ENCODE measurements around the gene CLEC11A.
"Not testable (repeated sequence)": the region's sequence is repeated elsewhere in the genome, so short reads cannot be mapped to it uniquely, and the experiment has no call there.

Gene CLEC11A

DNA sequence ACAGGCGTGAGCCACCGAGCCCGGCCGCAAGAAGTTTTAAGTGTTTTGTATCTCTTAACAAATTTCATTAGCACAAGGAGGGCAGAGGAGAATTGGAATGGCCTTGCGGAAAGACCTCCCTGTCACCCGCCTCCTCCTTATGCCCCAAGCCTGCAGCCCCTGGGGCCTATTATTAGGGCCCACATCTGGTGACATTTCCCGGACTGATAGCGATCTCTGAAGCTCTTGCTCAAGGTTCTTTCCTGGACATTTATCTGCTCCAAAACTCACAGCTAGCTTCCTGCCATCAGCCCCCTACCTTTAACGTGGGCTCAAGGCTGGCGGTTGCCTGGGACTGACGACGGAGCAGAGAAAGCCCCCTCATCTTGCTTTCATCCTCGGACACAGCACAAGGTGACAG, 40.4 kb downstream of the CLEC11A start:
- DNase-seq = not testable (repeated sequence)

DNA sequence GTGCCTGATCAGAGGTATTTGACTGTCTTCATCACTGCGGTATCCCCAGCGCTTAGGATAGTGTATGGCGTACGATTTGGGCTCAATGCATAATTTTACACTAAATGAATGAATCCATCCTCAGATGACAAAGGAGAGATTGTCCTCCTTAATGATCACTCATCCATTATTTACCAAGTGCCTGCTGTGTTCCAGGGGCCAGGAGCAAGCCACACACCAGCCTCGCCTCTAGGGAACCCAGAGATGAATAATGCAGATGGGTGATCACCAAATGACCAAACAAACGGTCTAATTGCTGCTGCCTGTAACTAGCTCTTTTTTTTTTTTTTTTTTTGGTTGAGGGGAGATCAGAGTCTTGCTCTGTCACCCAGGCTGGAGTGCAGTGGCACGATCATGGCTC, 41.2 kb downstream of the CLEC11A start:
- DNase-seq = no peak

DNA sequence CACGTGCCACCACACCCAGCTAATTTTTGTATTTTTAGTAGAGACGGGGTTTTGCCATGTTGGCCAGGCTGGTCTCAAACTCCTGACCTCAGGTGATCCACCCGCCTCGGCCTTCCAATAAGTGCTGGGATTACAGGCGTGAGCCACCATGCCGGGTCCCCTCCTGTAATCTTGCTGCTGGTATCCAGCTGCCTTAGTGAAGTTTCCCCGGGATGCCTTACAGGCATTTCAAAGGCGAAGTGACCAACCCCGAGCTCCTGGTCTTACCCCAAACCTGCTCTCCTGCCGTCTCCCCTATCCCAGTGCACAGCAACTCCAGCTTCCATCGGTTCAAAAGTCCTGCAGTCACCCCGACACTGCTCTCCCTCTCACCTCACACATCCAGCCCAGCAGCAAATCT, 43.6 kb downstream of the CLEC11A start:
- DNase-seq = not testable (repeated sequence)

DNA sequence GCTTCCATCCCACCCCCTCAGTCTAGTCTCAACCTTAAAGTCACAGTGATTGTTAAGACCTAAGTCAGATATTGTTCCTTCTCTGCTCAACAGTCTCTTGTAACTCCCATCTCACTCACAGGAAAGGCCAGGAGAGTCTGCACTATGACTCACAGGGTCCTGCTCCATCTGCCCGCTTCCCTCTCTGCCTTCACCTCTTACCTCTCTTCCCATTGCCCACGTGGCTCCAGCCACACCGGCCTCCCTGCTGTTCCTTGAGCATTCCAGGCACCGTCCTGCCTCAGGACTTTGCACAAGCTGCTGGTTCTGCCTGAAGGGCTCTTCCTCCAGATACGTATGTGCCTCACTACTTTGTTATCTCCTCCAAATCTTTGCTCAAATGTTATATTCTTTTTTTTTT, 44.1 kb downstream of the CLEC11A start:
- not testable (repeated sequence) for DNase-seq

DNA sequence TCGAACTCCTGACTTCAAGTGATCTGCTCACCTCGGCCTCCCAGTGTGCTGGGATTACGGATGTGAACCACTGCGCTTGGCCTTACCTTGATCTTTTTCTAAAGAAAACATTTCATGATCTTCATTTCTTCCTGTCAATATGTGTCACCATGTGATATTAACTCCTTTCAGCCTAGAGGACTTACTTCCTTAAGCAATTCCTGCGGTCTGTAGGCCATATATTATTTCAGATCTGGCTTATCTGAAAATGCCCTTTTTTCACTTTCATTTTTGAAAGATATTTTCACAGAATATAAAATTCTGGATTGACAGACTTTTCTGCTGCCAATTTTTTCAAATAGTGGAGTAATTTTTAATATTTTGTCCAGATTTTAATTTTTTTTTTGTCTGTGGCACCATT, 45.1 kb downstream of the CLEC11A start:
- no peak for DNase-seq

DNA sequence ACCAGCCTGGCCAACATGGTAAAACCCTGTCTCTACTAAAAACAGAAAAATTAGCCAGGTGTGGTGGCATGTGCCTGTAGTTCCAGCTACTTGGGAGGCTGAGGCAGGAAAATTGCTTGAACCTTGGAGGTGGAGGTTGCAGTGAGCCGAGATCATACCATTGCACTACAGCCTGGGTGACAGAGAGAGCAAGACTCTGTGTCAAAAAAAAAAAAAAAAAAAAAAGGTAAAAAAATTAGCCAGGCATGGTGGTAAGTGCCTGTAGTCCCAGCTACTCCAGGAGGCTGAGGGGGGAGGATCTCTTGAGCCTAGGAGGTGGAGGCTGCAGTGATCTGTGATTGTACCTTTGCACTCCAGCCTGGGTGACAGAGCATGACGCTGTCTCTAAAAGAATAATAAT, 47.0 kb downstream of the CLEC11A start, which contains the start of gene GPR32:
TSS of gene GPR32 (plus strand) at position 301 of the 400 bp plus-strand sequence. CDS start 137 bp downstream, outside the sequence.
- not testable (repeated sequence) for DNase-seq

DNA sequence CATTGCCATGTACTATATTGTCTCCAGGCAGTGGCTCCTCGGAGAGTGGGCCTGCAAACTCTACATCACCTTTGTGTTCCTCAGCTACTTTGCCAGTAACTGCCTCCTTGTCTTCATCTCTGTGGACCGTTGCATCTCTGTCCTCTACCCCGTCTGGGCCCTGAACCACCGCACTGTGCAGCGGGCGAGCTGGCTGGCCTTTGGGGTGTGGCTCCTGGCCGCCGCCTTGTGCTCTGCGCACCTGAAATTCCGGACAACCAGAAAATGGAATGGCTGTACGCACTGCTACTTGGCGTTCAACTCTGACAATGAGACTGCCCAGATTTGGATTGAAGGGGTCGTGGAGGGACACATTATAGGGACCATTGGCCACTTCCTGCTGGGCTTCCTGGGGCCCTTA, 47.7 kb downstream of the CLEC11A start:
- no peak for DNase-seq

DNA sequence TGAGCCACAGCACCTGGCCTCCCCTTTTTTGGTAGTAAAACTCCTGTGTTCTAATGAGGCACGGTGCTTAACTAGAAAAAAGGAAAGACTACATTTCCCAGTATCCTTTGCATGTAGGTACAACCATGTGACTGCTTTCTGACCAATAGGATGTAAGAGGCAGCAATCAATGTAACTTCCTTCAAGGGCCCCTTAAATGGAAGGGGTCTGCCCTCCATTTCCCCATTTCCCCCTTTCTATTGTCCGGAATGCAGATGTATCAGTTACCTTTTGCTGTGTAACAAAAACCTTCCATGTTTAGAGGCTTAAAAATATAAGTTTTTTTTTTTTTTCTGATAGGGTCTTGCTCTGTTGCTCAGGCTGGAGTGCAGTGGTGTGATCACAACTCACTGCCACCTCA, 49.3 kb downstream of the CLEC11A start:
- no peak for DNase-seq

DNA sequence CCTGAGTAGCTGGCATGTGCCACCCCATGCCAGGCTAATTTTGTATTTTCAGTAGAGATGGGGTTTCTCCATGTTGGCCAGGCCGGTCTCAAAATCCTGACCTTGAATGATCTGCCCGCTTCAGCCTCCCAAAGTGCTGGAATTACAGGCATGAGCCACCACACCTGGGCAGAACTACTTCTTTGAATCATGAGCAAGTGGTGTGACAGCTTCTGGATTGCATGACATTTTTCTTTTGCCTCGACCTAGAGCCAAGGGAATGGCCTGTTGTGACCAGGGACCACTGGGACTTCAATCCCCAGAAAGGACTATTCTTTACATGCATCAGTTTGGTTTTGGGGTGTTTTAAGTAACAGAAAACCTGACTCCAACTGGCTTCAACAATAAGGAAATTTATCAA, 49.7 kb downstream of the CLEC11A start:
- DNase-seq = not testable (repeated sequence)

DNA sequence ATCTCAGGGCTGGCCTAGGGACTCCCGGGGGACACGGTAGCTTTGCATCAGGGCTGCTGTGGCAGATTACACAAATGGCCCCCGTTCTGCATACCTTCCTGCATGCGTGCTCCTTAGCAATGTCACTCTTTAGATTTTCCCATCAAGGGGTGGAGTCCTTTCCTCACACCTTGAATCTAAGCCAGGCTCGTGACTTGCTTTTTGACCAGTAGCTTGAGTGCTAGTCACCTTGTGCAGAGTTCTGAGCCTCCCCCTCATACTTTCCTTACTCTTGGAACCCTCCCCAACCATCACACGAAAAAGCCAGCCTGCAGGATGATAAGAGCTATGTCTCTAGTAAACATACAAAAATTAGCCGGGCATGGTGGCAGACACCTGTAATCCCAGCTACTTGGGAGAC, 50.3 kb downstream of the CLEC11A start:
- DNase-seq = not testable (repeated sequence)
